Spleen (tissue), 7 donors: ENCODE data around the gene RTP2.

Experiments
- POLR2A ChIP-seq, 3 donors: fragments of 450-650 bp; IDR thresholded peaks; one replicate each; pipeline ENCODE4 v1.5.1; 2017; ENCODE audit warnings: antibody characterized with exemption in 3 of 3, mild to moderate bottlenecking in 1 of 3
- POLR2AphosphoS5 ChIP-seq, 3 donors: sonication (generic); formaldehyde crosslinking; IDR thresholded peaks; one replicate each; pipeline ENCODE4 v1.5.1; 2017; ENCODE audit warnings: antibody characterized with exemption in 3 of 3
- TF ChIP-seq, protein P1 (sequence below), 11 experiments: fragments of 200-600 bp in 7 of 11; fragments of 450-650 bp in 4 of 11; sonication (generic) in 4 of 11; IDR thresholded peaks in 8 of 11; conservative IDR thresholded peaks in 3 of 11; 1 replicate in 7 of 11; 2 replicates in 4 of 11; pipeline versions ENCODE4 v1.4.0 to v1.8.0; 2016 to 2021; ENCODE audit warnings: antibody characterized with exemption in 11 of 11, inconsistent platforms in 4 of 11, mild to moderate bottlenecking in 1 of 11
- donor health status: DM: no; HTN: no; CAD: no; lungs with moderate emphysema.
- donor health status: DM: no; HTN: no; CAD: no.
- donor health status: DM: no; HTN: no; CAD: no.

DNA sequence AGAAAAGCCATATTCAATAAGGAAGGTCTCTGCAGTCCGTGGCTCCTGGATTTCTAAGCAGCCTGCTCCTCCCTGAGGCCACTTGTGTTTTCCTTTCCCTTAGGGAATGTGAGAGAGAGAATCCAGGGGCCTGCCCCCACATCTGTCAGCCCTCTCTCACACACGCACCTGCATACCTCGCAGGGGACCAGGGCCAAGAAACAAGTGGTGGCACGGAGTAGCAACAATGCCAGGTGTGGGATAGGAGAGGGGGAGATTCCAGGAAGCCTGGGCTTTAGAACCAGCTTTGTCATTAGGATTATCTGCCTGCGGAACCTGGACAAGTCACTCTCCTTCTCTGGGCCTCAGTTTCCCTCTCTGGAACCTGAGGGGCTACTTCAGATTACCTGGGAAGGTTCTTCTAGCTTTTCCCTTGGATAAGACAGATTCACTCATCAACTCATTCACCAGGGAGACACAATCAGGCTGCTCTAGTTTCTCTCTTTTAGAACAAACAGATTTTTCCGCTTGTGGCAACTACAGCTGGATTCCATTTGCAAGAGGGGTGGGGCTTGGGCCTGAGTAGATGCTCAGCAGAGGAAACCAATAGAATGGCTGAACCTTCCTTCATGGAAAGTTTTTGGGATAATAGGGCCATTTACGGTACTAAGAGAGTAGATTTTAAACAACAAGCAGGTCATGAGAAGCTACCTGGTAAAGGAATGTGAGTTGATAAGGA, 23.5 kb upstream of the RTP2 start:
- TF ChIP-seq POLR2A (IDR thresholded peaks at IDR 0.05) (no peak), POLR2AphosphoS5 (IDR thresholded peaks at IDR 0.05) (no peak)
- TF ChIP-seq, protein P1, sequence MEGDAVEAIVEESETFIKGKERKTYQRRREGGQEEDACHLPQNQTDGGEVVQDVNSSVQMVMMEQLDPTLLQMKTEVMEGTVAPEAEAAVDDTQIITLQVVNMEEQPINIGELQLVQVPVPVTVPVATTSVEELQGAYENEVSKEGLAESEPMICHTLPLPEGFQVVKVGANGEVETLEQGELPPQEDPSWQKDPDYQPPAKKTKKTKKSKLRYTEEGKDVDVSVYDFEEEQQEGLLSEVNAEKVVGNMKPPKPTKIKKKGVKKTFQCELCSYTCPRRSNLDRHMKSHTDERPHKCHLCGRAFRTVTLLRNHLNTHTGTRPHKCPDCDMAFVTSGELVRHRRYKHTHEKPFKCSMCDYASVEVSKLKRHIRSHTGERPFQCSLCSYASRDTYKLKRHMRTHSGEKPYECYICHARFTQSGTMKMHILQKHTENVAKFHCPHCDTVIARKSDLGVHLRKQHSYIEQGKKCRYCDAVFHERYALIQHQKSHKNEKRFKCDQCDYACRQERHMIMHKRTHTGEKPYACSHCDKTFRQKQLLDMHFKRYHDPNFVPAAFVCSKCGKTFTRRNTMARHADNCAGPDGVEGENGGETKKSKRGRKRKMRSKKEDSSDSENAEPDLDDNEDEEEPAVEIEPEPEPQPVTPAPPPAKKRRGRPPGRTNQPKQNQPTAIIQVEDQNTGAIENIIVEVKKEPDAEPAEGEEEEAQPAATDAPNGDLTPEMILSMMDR (IDR thresholded peaks at IDR 0.05 in 8 of 11, conservative IDR thresholded peaks at IDR 0.05 in 3 of 11), result no peak
